Thymus (tissue), 11 donors: ENCODE results near the gene AIP. TPM values are rescaled to one million over a fixed set of nuclear protein-coding genes. Genes with fewer than 3 reads are reported as not detected.

Source experiments
- DNase-seq, 9 donors: peaks; one replicate each; pipeline ENCODE4 v3.0.0-alpha.2; 2013; ENCODE audit warnings: low spot score in 9 of 9, low read depth in 6 of 9, missing footprints in 1 of 9
- H3K27ac ChIP-seq, 2 donors: one replicate each; pipeline ENCODE4 v1.5.1; 2013; ENCODE audit warnings: control low read depth in 1 of 2, low read depth in 1 of 2, low read length in 1 of 2, mild to moderate bottlenecking in 1 of 2, moderate library complexity in 1 of 2
- H3K27me3 ChIP-seq, 2 donors: one replicate each; pipeline ENCODE4 v1.5.1; 2013; ENCODE audit warnings: low read length in 1 of 2; ENCODE audit not compliant: control insufficient read depth in 2 of 2, insufficient read depth in 1 of 2
- H3K36me3 ChIP-seq, 2 donors: one replicate each; pipeline ENCODE4 v1.5.1; 2013; ENCODE audit warnings: low read length in 1 of 2, mild to moderate bottlenecking in 1 of 2, moderate library complexity in 1 of 2; ENCODE audit not compliant: control insufficient read depth in 2 of 2, insufficient read depth in 2 of 2
- H3K4me1 ChIP-seq, 2 donors: one replicate each; pipeline ENCODE4 v1.5.1; 2013; ENCODE audit warnings: low read length in 2 of 2; ENCODE audit not compliant: control insufficient read depth in 2 of 2, insufficient read depth in 2 of 2
- H3K4me3 ChIP-seq, 2 donors: one replicate each; pipeline ENCODE4 v1.5.1; 2013; ENCODE audit warnings: low read length in 2 of 2, control low read depth in 1 of 2, mild to moderate bottlenecking in 1 of 2
- H3K9me3 ChIP-seq, 2 donors: one replicate each; pipeline ENCODE4 v1.5.1; 2013; ENCODE audit warnings: low read length in 1 of 2, mild to moderate bottlenecking in 1 of 2; ENCODE audit not compliant: control insufficient read depth in 2 of 2, insufficient read depth in 1 of 2
- WGBS: extraction: QIAGEN DNeasy Blood & Tissue Kit; methylation state at CpG from one replicate; pipeline ENCODE4 v1.1.7; 2013; 5-methylcytosine and 5-hydroxymethylcytosine counted together
- polyA plus RNA-seq: library from polyadenylated mRNA; stranded (reverse); fragments of 200-250 nt; gene quantifications from one replicate; pipeline ENCODE4 v1.2.3, GENCODE V29; 2013
- total RNA-seq: library from RNA; stranded (reverse); fragments of 120-200 nt; gene quantifications from one replicate; pipeline ENCODE4 v1.2.4, GENCODE V29; 2013
- donor health status: healthy.

Gene AIP
- total and polyA plus RNA-seq, 2 donors, result 96.4 to 111 TPM

- Histone ChIP-seq H3K4me3 (no peak overlapping the region), H3K27me3 (peaks cover 0 to 4% of the 10 kb centered on the region in 2 donors), H3K4me1 (no peaks in the 10 kb centered on the region), H3K27ac (no peak overlapping the region), H3K36me3 (no peaks in the 10 kb centered on the region), H3K9me3 (no peaks in the 10 kb centered on the region)
- DNase-seq, result no peak
- 97% methylated on average over 32 of the region's 32 CpGs for WGBS
These were observed 36.9 kb downstream of the AIP start for GRCh38 chr11:67519726-67520125.

DNA sequence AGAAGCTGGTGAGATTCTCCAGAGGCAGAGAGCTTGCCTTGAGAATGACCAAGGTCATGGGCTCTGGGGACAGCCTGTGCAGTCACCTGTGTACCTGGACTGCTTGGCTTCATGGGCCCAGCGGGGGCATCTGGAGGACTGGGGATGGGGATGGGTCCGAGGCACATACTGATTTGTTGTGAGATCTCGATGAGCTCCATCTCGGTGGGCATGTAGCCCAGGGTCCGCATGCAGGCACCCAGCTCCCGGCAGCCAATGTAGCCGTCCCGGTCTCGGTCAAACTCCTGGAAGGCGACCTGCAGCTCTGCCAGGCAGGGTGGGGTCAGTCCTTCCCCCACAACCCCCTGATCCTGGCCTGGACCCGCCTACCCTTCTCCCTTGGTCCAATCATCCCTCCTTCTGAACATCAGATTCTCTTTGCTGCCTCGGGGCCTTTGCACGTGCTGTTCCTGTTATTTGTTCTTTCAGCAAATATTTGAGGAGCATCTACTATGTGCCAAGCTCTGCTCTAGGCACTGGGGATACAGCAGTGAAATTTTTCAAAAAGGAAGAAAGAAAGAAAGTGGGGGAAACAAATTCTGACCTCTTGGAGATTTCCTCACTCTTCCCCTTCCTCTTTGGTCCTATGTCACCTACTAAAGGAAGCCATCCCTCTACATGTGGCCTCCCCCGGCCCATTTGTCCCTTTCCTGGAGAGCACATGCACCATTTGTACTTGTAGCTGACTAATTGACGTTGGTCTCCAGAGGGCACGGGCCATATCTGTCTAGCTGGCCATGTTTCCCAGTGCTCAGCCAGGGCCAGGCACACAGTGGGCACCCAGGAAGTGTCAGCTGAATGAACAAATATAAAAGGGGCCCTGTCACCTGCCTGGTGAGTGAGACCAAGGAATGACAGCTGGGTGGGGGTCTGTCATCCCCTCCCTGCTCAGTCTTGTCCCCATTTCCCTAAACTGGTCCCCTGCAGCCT, 38.3 kb downstream of the AIP start:
- no peak overlapping the region for H3K27ac ChIP-seq
- no peak for DNase-seq
- H3K27me3 ChIP-seq, result peaks cover 0 to 4% of the 10 kb centered on the region in 2 donors
- 95% methylated on average over 16 of the region's 16 CpGs for WGBS
- no peaks in the 10 kb centered on the region for H3K36me3 ChIP-seq
- no peaks in the 10 kb centered on the region for H3K4me1 ChIP-seq
- no peaks in the 10 kb centered on the region for H3K9me3 ChIP-seq
- H3K4me3 ChIP-seq, result no peak overlapping the region

DNA sequence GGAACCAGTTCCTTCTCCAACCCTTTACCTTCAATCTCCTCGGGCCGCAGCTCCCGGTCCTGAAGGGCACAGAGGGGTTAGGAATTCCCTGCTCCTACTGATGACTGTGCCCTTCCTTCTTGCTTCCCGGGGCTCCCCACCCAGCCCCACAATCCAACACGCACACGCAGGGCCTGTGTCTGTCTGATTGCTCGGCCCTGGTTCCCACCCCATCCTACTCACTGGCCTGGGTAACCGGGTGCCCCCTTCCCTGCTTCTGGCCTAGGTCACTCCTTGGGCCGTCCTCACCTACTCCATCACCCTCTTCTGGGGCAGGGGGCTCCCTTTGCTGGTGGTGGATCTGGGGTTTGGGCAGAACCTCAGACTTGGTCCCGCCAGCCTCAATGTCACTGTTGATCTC, 39.1 kb downstream of the AIP start:
- Histone ChIP-seq H3K36me3 (no peaks in the 10 kb centered on the region), H3K4me3 (no peak overlapping the region), H3K27me3 (peaks cover 0 to 4% of the 10 kb centered on the region in 2 donors), H3K27ac (no peak overlapping the region), H3K9me3 (no peaks in the 10 kb centered on the region), H3K4me1 (no peaks in the 10 kb centered on the region)
- DNase-seq, result no peak
- WGBS, result 97% methylated on average over 10 of the region's 10 CpGs

GRCh38 chr11:67522338-67522737, 39.5 kb downstream of the AIP start:
- Histone ChIP-seq H3K27ac (no peak overlapping the region), H3K9me3 (no peaks in the 10 kb centered on the region), H3K36me3 (no peaks in the 10 kb centered on the region), H3K4me3 (no peak overlapping the region), H3K4me1 (no peaks in the 10 kb centered on the region), H3K27me3 (peaks cover 0 to 4% of the 10 kb centered on the region in 2 donors)
- DNase-seq, result no peak
- 98% methylated on average over 15 of the region's 15 CpGs for WGBS

GRCh38 chr11:67522844-67523555, 40.2 kb downstream of the AIP start, which contains the start of gene CABP2:
TSS of gene CABP2 (minus strand) at chr11:67523446. CDS start at chr11:67523326, 120 bp downstream.
- Histone ChIP-seq H3K27ac (no peak within 1 kb of the TSS), H3K9me3 (no peaks in the 10 kb centered on the region), H3K27me3 (peaks cover 0 to 4% of the 10 kb centered on the region in 2 donors), H3K4me3 (no peak within 1 kb of the TSS), H3K4me1 (no peaks in the 10 kb centered on the region), H3K36me3 (no peaks in the 10 kb centered on the region)
- DNase-seq, result no peak
- 95% methylated on average over 23 of the region's 23 CpGs for WGBS

DNA sequence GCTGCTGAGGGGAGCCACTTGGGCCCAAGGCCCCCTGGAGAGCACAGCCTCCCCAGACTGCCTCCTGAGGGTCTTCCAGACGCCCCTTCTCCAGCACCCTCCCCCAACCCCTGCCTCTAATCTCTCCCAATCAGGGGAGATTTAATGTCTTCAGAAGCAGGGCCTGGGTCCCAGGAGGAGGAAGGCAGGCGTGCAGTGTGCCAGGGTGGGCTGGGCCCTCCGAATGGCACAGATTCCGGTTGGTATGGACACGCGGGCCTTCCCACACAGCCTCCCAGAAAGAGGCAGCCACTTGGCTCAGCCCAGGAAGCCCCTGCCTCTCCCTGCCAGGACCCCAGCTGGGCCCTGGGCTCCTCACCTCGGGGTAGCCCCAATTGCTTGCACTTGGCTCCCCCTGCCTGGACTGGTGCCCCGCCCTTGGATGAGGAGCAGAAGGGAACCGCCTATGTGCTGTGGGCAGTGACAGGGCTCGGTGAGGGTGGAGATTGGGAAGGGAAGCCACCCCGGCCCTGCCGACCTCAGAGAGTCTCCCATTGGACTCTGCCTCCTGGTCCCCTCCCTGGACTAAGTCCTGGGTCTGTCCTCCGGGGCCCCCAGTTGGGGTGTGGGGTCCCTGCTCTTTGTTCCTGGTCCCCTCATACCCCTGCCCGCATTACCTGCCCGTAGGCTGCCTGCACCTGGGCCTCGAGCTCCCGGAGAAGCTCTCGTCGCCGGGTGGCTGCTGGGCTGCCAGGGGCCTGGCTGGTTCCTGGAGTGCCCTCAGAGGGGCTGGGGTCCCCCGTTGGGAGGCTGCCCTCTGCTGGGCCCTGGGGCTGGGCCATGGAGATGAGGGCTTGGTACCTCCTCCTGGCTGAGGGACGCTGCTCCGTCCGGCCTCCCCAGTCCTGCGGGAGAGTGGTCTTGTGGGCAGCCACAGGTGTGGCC, 41.0 kb downstream of the AIP start:
- no peaks in the 10 kb centered on the region for H3K9me3 ChIP-seq
- no peak overlapping the region for H3K4me3 ChIP-seq
- no peaks in the 10 kb centered on the region for H3K36me3 ChIP-seq
- 94% methylated on average over 25 of the region's 25 CpGs for WGBS
- H3K27ac ChIP-seq, result no peak overlapping the region
- DNase-seq, result no peak
- peaks cover 3 to 4% of the 10 kb centered on the region in 2 donors for H3K27me3 ChIP-seq
- H3K4me1 ChIP-seq, result no peaks in the 10 kb centered on the region

DNA sequence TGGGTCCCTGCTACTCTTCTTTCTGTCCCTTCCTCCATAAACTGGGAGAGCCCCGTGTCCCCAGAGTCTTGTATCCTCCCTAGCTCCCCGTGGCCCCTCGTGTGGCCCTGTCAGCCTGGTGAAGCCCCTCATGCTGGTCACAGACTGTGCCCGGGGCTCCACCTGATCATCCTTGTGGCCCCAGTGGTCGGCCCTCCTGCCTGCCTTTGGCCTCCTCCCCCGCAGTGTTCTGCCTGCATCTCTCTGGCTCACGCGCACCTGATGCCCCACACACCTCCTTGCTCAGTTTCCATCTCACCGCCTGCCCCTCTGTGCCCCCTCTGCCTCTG, 41.6 kb downstream of the AIP start:
- Histone ChIP-seq H3K4me1 (no peaks in the 10 kb centered on the region), H3K27me3 (peaks cover 3% of the 10 kb centered on the region in 2 donors), H3K4me3 (no peak overlapping the region), H3K27ac (no peak overlapping the region), H3K36me3 (no peaks in the 10 kb centered on the region), H3K9me3 (no peaks in the 10 kb centered on the region)
- 97% methylated on average over 9 of the region's 9 CpGs for WGBS
- no peak for DNase-seq

GRCh38 chr11:67525275-67525976, 42.6 kb downstream of the AIP start:
- H3K27ac ChIP-seq, result no peak overlapping the region
- no peaks in the 10 kb centered on the region for H3K36me3 ChIP-seq
- WGBS, result 90% methylated on average over 5 of the region's 5 CpGs
- no peak for DNase-seq
- H3K4me1 ChIP-seq, result no peaks in the 10 kb centered on the region
- no peak overlapping the region for H3K4me3 ChIP-seq
- H3K27me3 ChIP-seq, result peaks cover 3 to 13% of the 10 kb centered on the region in 2 donors
- H3K9me3 ChIP-seq, result no peaks in the 10 kb centered on the region
